Right lobe of liver (tissue), 4 donors: Measurements from ENCODE around the gene NFKB1.

Experiments
- CTCF ChIP-seq, 4 donors: fragments of 200-600 bp in 3 of 4; fragments of 450-650 bp in 1 of 4; IDR thresholded peaks; one replicate each; pipeline versions ENCODE4 v1.5.1 to v1.8.0; 2016 to 2022; ENCODE audit warnings: antibody characterized with exemption in 4 of 4, mild to moderate bottlenecking in 2 of 4
- POLR2A ChIP-seq: fragments of 450-650 bp; IDR thresholded peaks from one replicate; pipeline ENCODE4 v1.6.1; 2017; ENCODE audit warnings: antibody characterized with exemption, mild to moderate bottlenecking
- donor health status: DM: no; HTN: no; CAD: no.
- donor health status: DM: no; HTN: no; CAD: no.
- donor health status: DM: no; HTN: yes; CAD: no.

- TF ChIP-seq CTCF (IDR thresholded peaks at IDR 0.05) (no peak), POLR2A (no peak)
These were observed 32.2 kb downstream of the NFKB1 start for GRCh38 chr4:102533348-102533747.
